CMK (cell line): ENCODE measurements around the gene WDR1.
A peak's percentile ranks its signal among the peaks of the same experiment; 100 is the strongest.
"Not testable (repeated sequence)": the region's sequence is repeated elsewhere in the genome, so short reads cannot be mapped to it uniquely, and the experiment has no call there.

Source experiments
- DNase-seq: peaks from one replicate; pipeline ENCODE4 v3.0.0-alpha.2; 2010; ENCODE audit warnings: low read depth

Gene WDR1

GRCh38 chr4:10130178-10130888 is 13.7 kb upstream of the WDR1 start:
- DNase-seq, result no peak

- DNase-seq, result no peak
These were observed 12.9 kb upstream of the WDR1 start for GRCh38 chr4:10129196-10130177.

- no peak for DNase-seq
These were observed 12.2 kb upstream of the WDR1 start for GRCh38 chr4:10128761-10129160.

- not testable (repeated sequence) for DNase-seq
These were observed 10.9 kb upstream of the WDR1 start for GRCh38 chr4:10127531-10127930.

GRCh38 chr4:10124167-10124930 is 7.8 kb upstream of the WDR1 start:
- DNase-seq, result no peak

- DNase-seq, result peak; percentile 64
These were observed 6.9 kb upstream of the WDR1 start for GRCh38 chr4:10123227-10124101.

- no peak for DNase-seq
These were observed 5.8 kb upstream of the WDR1 start for GRCh38 chr4:10122236-10122932.

- no peak for DNase-seq
These were observed 5.1 kb upstream of the WDR1 start for GRCh38 chr4:10121568-10122208.

- DNase-seq, result no peak
These were observed 4.5 kb upstream of the WDR1 start for GRCh38 chr4:10120943-10121567.

GRCh38 chr4:10119773-10120172 is 3.2 kb upstream of the WDR1 start:
- DNase-seq, result no peak

GRCh38 chr4:10119278-10119677 is 2.7 kb upstream of the WDR1 start:
- DNase-seq, result no peak

- DNase-seq, result no peak
These were observed 1.7 kb upstream of the WDR1 start for GRCh38 chr4:10118048-10119004.

GRCh38 chr4:10117359-10118047 is 904 bp upstream of the WDR1 start:
- no peak for DNase-seq

GRCh38 chr4:10115797-10116568 is 616 bp downstream of the WDR1 start:
- no peak for DNase-seq

- DNase-seq, result no peak
These were observed 1.3 kb downstream of the WDR1 start for GRCh38 chr4:10115271-10115796.

GRCh38 chr4:10114607-10115006 is 2.0 kb downstream of the WDR1 start:
- no peak for DNase-seq

GRCh38 chr4:10114147-10114546 is 2.5 kb downstream of the WDR1 start:
- no peak for DNase-seq
